GM12865 (cell line): Measurements from ENCODE around the gene SLC15A3.

Source experiments
- DNase-seq: peaks from one replicate; pipeline ENCODE4 v3.0.0; 2010; ENCODE audit warnings: low read depth
- H3K4me3 ChIP-seq: 2 replicates; pipeline ENCODE4 v1.5.1; 2011; ENCODE audit warnings: mild to moderate bottlenecking, low read depth, low read length, control low read depth
- CTCF ChIP-seq: IDR thresholded peaks from 2 replicates; pipeline ENCODE4 v1.5.1; 2011; ENCODE audit warnings: low read length, control low read depth, low read depth, inconsistent platforms; ENCODE audit not compliant: insufficient read depth; ENCODE audit errors: missing control alignments

The SLC15A3 gene

GRCh38 chr11:60902625-60903024 lies 49.4 kb downstream of the SLC15A3 start:
- no peak overlapping the region for H3K4me3 ChIP-seq
- no peak for TF ChIP-seq CTCF

GRCh38 chr11:60900673-60901404 lies 51.1 kb downstream of the SLC15A3 start:
- H3K4me3 ChIP-seq: no peak overlapping the region
- DNase-seq: no peak
- no peak for TF ChIP-seq CTCF

More at GRCh38 chr11:60902625-60903024, 49.4 kb downstream of the SLC15A3 start:
- DNase-seq: no peak

- no peak for DNase-seq
- no peak overlapping the region for H3K4me3 ChIP-seq
- no peak for TF ChIP-seq CTCF
These were observed 52.0 kb downstream of the SLC15A3 start for GRCh38 chr11:60899977-60900376.

- no peak overlapping the region for H3K4me3 ChIP-seq
- peak; percentile 95 for TF ChIP-seq CTCF
- peak; percentile 54 for DNase-seq
These were observed 52.7 kb downstream of the SLC15A3 start for GRCh38 chr11:60899046-60899936.

- no peak overlapping the region for H3K4me3 ChIP-seq
- TF ChIP-seq CTCF: no peak
- DNase-seq: no peak
These were observed 54.5 kb downstream of the SLC15A3 start for GRCh38 chr11:60897496-60897895.

GRCh38 chr11:60895687-60896086 lies 56.3 kb downstream of the SLC15A3 start:
- no peak for DNase-seq
- H3K4me3 ChIP-seq: no peak overlapping the region
- TF ChIP-seq CTCF: no peak
